Prostate gland (tissue), 2 donors: ENCODE data around the gene ARHGEF4. TPM values are rescaled to one million over a fixed set of nuclear protein-coding genes. Genes with fewer than 3 reads are reported as not detected.
"Not testable (repeated sequence)": the region's sequence is repeated elsewhere in the genome, so short reads cannot be mapped to it uniquely, and the experiment has no call there.

Experiments
- DNase-seq: peaks from one replicate; pipeline ENCODE4 v3.0.0-alpha.2; 2019; ENCODE audit warnings: low spot score
- H3K27ac ChIP-seq, 2 donors: fragments of 200-600 bp; sonication (generic); 2 replicates each; pipeline ENCODE4 v1.5.1; 2017 to 2019
- H3K27me3 ChIP-seq: fragments of 200-600 bp; sonication (generic); replicated peaks from 2 replicates; pipeline ENCODE4 v1.5.1; 2019; ENCODE audit not compliant: insufficient read depth
- H3K36me3 ChIP-seq, 2 donors: fragments of 200-600 bp; sonication (generic); 1 replicate in 1 of 2; 2 replicates in 1 of 2; pipeline versions ENCODE4 v1.5.1 to v1.8.1; 2017 to 2019
- H3K4me1 ChIP-seq: fragments of 200-600 bp; sonication (generic); replicated peaks from 2 replicates; pipeline ENCODE4 v1.5.1; 2019
- H3K4me3 ChIP-seq, 2 donors: fragments of 200-600 bp; sonication (generic); 2 replicates each; pipeline ENCODE4 v1.5.1; 2017 to 2019
- H3K9me3 ChIP-seq: fragments of 200-600 bp; sonication (generic); 2 replicates; pipeline ENCODE4 v1.5.1; 2017
- POLR2A ChIP-seq: fragments of 450-650 bp; IDR thresholded peaks from one replicate; pipeline ENCODE4 v1.6.1; 2016; ENCODE audit warnings: antibody characterized with exemption, mild to moderate bottlenecking
- POLR2AphosphoS5 ChIP-seq: sonication (generic); formaldehyde crosslinking; IDR thresholded peaks from one replicate; pipeline ENCODE4 v1.6.1; 2017; ENCODE audit warnings: antibody characterized with exemption
- WGBS: methylation state at CpG from one replicate; pipeline ENCODE4 v1.1.5; 2018; 5-methylcytosine and 5-hydroxymethylcytosine counted together
- intact Hi-C: fragments of 100-400 bp; cut with DNase I; formaldehyde crosslinking; loops from one replicate; pipeline ENCODE4 v1.14.2; 2022
- total RNA-seq, 2 donors: library from RNA; depleted of rRNA; stranded (reverse); fragments of >200 nt; gene quantifications; one replicate each; pipeline ENCODE4 v1.1.0, GENCODE V29; 2016
- TF ChIP-seq, protein P1 (sequence below), 4 experiments: fragments of 200-600 bp in 2 of 4; fragments of 450-650 bp in 2 of 4; sonication (generic) in 2 of 4; IDR thresholded peaks; 1 replicate in 3 of 4; 2 replicates in 1 of 4; pipeline ENCODE4 v1.5.1; 2016 to 2019; ENCODE audit warnings: antibody characterized with exemption in 4 of 4, mild to moderate bottlenecking in 2 of 4, moderate library complexity in 2 of 4

Gene ARHGEF4
- total RNA-seq, 2 donors from 2014 or later, result 9.6 to 56.0 TPM

DNA sequence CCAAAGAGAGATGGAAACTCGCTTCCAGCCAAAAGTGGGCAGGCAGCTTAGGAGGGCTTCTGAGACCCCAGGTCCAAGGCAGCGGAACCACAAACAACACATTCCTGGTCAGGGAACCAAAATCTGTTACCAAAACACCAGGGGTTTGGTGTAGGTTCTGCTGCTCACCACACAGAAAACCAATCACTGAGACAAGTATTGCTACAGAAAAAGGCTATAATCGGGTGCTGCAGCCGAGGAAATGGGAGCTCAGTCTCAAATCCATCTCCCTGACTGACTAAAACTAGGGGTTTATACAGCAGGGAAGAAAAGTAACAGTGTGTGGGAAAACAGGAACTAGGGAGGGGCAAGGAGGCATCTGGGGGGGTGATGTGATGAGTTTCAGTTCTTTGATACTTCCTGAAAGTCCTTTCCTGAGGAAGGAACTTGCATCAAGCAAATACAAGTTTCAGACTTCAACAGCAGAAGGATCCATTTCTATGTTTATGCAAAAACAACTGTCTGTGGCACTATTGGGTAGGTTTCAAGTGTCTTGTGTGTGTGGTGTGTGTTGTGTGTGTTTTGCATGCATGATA is 148.6 kb downstream of the ARHGEF4 start:
- H3K27ac ChIP-seq, result no peak overlapping the region
- H3K4me3 ChIP-seq, result no peak overlapping the region
- no peak for DNase-seq
- intact Hi-C loops, result no loop called here
- H3K4me1 ChIP-seq, result no peaks in the 10 kb centered on the region
- TF ChIP-seq POLR2AphosphoS5 (no peak), POLR2A (no peak)
- TF ChIP-seq, protein P1, sequence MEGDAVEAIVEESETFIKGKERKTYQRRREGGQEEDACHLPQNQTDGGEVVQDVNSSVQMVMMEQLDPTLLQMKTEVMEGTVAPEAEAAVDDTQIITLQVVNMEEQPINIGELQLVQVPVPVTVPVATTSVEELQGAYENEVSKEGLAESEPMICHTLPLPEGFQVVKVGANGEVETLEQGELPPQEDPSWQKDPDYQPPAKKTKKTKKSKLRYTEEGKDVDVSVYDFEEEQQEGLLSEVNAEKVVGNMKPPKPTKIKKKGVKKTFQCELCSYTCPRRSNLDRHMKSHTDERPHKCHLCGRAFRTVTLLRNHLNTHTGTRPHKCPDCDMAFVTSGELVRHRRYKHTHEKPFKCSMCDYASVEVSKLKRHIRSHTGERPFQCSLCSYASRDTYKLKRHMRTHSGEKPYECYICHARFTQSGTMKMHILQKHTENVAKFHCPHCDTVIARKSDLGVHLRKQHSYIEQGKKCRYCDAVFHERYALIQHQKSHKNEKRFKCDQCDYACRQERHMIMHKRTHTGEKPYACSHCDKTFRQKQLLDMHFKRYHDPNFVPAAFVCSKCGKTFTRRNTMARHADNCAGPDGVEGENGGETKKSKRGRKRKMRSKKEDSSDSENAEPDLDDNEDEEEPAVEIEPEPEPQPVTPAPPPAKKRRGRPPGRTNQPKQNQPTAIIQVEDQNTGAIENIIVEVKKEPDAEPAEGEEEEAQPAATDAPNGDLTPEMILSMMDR (IDR thresholded peaks at IDR 0.05), result no peak
- H3K9me3 ChIP-seq, result no peaks in the 10 kb centered on the region
- 80% methylated on average over 4 of the region's 4 CpGs for WGBS
- no peaks in the 10 kb centered on the region for H3K27me3 ChIP-seq
- H3K36me3 ChIP-seq, result no peaks in the 10 kb centered on the region

DNA sequence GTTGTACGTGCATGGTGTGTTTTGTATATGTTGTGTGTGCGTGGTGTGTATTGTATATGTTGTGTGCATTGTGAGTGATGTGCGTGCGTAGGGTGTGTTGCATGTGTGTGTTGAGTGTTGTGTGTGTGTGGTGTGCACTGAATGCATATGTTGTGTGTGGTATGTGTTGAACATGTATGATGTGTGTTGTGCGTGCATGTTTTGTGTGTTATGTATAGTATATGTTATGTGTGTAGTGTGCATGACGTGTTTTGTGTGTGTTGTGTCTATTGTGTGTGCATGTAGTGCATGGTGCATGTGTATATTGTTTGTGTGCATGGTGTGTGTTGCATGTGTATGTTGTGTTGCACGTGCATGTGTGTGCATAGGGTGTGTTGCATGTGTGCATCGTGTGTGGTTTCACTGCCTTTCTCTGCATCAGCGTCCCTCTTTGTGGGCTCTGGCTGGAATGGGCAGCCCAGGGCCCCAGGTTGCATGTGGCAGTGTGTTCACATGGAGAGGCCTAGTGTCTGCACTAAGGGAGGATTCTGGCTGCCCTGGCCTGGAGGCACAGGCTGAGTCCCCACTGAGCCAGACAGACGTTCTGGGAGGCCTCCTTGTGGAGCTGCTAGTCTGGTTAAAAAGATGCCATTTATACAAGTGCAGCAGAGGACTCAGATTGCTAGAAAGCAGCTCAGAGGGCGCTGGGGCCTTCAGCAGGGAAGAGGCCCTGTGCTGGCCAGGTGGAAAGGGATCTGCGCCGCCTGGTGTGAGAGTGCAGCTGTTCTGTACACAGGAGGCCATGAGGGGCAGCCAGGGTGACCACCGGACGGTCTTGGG is 149.3 kb downstream of the ARHGEF4 start:
- no peak for TF ChIP-seq POLR2AphosphoS5
- TF ChIP-seq POLR2A, result no peak
- TF ChIP-seq, protein P1 (IDR thresholded peaks at IDR 0.05), result no peak
- Histone ChIP-seq H3K27me3 (no peaks in the 10 kb centered on the region), H3K36me3 (no peaks in the 10 kb centered on the region), H3K4me1 (no peaks in the 10 kb centered on the region), H3K9me3 (no peaks in the 10 kb centered on the region), H3K4me3 (no peak overlapping the region), H3K27ac (no peak overlapping the region)
- intact Hi-C loops, result no loop called here
- no peak for DNase-seq
- 92% methylated on average over 15 of the region's 15 CpGs for WGBS

DNA sequence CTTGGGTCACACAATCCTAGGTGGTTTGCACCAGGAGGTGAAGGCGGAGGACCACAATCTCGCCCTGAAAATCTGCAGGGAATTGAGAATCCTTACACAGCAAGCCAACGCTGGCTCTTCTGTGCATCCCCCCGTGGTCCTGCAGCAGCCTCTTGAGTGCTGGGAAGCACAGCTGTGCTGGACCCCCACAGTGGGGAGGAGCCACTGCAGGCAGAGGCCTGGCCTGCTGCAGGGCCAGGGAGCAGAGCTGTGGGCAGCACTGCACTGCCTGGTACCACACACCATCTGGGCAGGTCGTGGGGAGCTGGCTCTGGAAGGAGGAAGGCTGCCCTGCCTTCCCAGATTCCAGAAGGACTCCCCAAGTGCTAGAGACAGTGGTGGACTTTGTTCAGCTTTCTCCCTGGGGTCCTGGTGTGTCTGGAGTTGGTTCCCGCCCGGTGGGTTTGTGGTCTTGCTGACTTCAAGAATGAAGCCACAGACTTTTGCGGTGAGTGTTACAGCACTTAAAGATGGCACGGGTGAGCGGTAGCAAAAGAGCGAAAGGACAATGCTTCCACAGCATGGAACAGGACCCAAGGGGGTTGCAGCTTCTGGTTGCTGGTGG is 150.3 kb downstream of the ARHGEF4 start:
- Histone ChIP-seq H3K9me3 (no peaks in the 10 kb centered on the region), H3K36me3 (no peaks in the 10 kb centered on the region), H3K27me3 (no peaks in the 10 kb centered on the region), H3K4me1 (no peaks in the 10 kb centered on the region), H3K4me3 (no peak overlapping the region), H3K27ac (no peak overlapping the region)
- no peak for DNase-seq
- TF ChIP-seq POLR2A (no peak), POLR2AphosphoS5 (no peak)
- TF ChIP-seq, protein P1 (IDR thresholded peaks at IDR 0.05), result no peak
- 93% methylated on average over 11 of the region's 11 CpGs for WGBS
- intact Hi-C loops, result no loop called here

DNA sequence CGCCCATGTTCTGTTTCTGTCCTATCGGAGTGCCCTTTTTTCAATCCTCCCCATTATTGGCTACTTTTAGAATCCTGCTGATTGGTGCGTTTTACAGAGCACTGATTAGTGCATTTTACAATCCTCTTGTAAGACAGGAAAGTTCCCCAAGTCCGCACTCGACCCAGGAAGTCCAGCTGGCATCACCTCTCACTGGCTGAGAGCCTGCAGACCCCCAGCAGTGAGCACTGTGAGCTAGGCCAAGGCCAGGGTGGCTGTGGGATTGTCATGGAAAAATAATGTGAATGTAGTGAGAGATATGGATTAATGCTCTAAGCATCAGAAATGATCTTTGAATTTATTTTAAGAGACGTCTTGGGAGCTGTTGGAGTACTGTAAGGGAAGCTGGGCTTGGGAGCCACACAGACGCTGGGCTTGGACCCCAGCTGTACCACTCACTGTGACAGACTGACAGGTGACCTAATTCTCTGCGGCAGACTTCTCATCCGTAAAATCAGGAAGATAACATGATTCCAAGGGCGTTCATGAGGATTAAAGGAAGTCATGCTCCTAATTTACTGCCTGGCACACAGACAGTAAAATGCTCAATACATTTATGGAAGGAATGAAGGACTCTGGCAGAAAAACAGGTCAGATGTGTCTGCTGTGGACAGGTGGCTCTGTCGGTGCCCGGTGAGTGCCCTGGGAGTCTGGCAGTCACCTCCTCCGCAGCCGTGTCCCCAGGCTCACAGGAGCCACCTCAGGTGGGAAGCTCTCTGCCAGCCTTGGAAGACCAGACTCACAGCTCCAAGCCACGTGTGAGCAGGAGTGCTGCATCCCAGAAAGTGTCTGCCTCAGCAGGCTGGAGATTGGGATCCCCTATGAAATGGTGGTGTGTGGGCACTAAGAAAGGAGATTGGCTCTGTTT is 151.1 kb downstream of the ARHGEF4 start:
- no peaks in the 10 kb centered on the region for H3K27me3 ChIP-seq
- no peaks in the 10 kb centered on the region for H3K36me3 ChIP-seq
- H3K27ac ChIP-seq, result no peak overlapping the region
- DNase-seq, result no peak
- intact Hi-C loops, result no loop called here
- WGBS, result 44% methylated on average over 15 of the region's 15 CpGs
- TF ChIP-seq, protein P1 (IDR thresholded peaks at IDR 0.05), result no peak
- TF ChIP-seq POLR2A (no peak), POLR2AphosphoS5 (no peak)
- H3K4me1 ChIP-seq, result no peaks in the 10 kb centered on the region
- H3K9me3 ChIP-seq, result no peaks in the 10 kb centered on the region
- no peak overlapping the region for H3K4me3 ChIP-seq

DNA sequence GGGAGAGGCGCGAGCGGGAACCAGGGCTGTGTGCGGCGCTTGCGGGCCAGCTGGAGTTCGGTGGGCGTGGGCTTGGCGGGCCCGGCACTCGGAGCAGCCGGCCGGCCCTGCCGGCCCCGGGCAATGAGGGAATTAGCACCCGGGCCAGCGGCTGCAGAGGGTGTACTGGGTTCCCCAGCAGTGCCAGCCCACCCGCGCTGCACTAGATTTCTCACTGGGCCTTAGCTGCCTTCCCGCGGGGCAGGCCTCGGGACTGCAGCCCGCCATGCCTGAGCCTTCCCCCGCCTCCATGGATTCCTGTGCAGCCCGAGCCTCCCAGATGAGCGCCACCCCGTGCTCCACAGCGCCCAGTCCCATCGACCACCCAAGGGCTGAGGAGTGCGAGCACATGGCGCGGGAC is 154.7 kb downstream of the ARHGEF4 start:
- H3K4me1 ChIP-seq, H3K27me3 ChIP-seq, DNase-seq, H3K9me3 ChIP-seq, intact Hi-C loops, H3K36me3 ChIP-seq, H3K4me3 ChIP-seq, H3K27ac ChIP-seq: not testable (repeated sequence)
- 97% methylated on average over 31 of the region's 32 CpGs for WGBS

DNA sequence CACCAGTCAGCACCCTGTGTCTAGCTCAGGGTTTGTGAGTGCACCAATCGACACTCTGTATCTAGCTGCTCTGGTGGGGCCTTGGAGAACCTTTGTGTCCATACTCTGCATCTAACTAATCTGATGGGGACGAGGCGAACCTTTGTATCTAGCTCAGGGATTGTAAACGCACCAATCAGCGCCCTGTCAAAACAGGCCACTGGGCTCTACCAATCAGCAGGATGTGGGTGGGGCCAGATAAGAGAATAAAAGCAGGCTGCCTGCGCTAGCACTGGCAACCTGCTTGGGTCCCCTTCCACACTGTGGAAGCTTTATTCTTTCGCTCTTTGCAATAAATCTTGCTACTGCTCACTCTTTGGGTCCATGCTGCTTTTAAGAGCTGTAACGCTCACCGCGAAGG is 155.3 kb downstream of the ARHGEF4 start:
- not testable (repeated sequence) for H3K4me1 ChIP-seq, H3K27me3 ChIP-seq
- WGBS, result 94% methylated on average over 10 of the region's 10 CpGs

More for the DNA sequence above, 155.3 kb downstream of the ARHGEF4 start:
- H3K4me3 ChIP-seq, H3K9me3 ChIP-seq, H3K27ac ChIP-seq, DNase-seq, H3K36me3 ChIP-seq, intact Hi-C loops: not testable (repeated sequence)
